PC-9 (cell line): Measurements from ENCODE around the gene CPA4.

Experiments used
- EZH2 ChIP-seq: fragments of 200-600 bp; sonication (generic); IDR thresholded peaks from 2 replicates; pipeline ENCODE4 v1.8.0; 2017; ENCODE audit warnings: antibody characterized with exemption, low read depth
- TF ChIP-seq, protein P1 (sequence below): fragments of 200-600 bp; sonication (generic); conservative IDR thresholded peaks from 2 replicates; pipeline ENCODE4 v1.6.1; 2017; ENCODE audit warnings: mixed run types, antibody characterized with exemption, mild to moderate bottlenecking, moderate library complexity

DNA sequence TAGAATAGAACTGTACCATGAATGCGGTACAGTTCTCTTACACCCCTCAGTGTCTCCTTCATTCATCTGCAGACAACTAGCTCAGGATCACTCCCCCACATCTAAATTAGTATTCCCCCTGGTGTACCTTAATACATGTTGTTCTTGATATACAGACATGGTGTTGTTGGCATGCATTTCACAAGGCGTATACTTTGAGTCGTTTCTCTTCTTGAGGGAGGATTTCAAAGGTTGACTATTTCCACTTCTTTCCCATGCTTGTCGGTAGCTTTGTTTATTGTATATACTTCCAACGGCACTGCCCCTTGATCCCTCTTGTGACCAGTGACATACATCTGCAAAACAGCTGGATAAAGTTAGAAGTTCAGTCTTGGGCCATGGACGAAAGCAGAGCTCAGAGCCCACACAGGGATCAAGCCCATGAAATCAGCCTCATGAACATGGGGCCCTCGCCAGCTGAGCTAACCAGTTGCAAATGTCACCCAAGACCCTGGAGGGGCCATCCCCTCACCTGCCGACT, 8.6 kb downstream of the CPA4 start:
- TF ChIP-seq, protein P1, sequence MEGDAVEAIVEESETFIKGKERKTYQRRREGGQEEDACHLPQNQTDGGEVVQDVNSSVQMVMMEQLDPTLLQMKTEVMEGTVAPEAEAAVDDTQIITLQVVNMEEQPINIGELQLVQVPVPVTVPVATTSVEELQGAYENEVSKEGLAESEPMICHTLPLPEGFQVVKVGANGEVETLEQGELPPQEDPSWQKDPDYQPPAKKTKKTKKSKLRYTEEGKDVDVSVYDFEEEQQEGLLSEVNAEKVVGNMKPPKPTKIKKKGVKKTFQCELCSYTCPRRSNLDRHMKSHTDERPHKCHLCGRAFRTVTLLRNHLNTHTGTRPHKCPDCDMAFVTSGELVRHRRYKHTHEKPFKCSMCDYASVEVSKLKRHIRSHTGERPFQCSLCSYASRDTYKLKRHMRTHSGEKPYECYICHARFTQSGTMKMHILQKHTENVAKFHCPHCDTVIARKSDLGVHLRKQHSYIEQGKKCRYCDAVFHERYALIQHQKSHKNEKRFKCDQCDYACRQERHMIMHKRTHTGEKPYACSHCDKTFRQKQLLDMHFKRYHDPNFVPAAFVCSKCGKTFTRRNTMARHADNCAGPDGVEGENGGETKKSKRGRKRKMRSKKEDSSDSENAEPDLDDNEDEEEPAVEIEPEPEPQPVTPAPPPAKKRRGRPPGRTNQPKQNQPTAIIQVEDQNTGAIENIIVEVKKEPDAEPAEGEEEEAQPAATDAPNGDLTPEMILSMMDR, result no peak
- TF ChIP-seq EZH2, result no peak
